HepG2 (cell line): Measurements from ENCODE around the gene ADRA1B. TPM values are rescaled to one million over a fixed set of nuclear protein-coding genes. Genes with fewer than 3 reads are reported as not detected.

Experiments used
- ATAC-seq: fragments of 200-7000 bp; cut with Tn5 transposase; 3 replicates; pipeline ENCODE4 v1.9.1; 2020; ENCODE audit warnings: mild to moderate bottlenecking, moderate library complexity
- BruUV-seq: library from RNA; stranded (reverse); fragments of 400-500 nt; replicated peaks from 2 replicates; lab custom pipeline; 2021; lab: Mats Ljungman, UMichigan
- CTCF ChIA-PET: fragments of 300-600 bp; formaldehyde crosslinking; extraction: SDS; loops from one replicate; lab custom pipeline; 2021; ENCODE audit warnings: low total read pairs, inconsistent platforms, low intra/inter-chr PET ratio; lab: Yijun Ruan, JAX
- POLR2A ChIA-PET: fragments of 350-600 bp; sonication (Branson Sonifier 250); formaldehyde crosslinking; loops from one replicate; lab custom pipeline; 2020; ENCODE audit warnings: antibody characterized with exemption, inconsistent platforms; lab: Yijun Ruan, JAX
- DNase-seq: peaks from one replicate; pipeline ENCODE4 v3.0.0-alpha.2; 2015; ENCODE audit warnings: low spot score
- FAIRE-seq: peaks from 3 replicates; lab custom pipeline; 2011; peaks lifted over from hg19 to GRCh38; lab: Jason Lieb, UNC
- H2AFZ ChIP-seq: one replicate; pipeline ENCODE4 v1.6.1; 2011; ENCODE audit warnings: low read length, inconsistent platforms
- H3K27ac ChIP-seq: fragments of 300-600 bp; 3 replicates; pipeline ENCODE4 v1.8.0; 2011; ENCODE audit warnings: mixed run types, mild to moderate bottlenecking, mixed read lengths, low read length, inconsistent platforms; ENCODE audit not compliant: insufficient read depth; ENCODE audit errors: extremely low read length
- H3K27me3 ChIP-seq, 2 experiments: fragments of 200-600 bp in 1 of 2; 2 replicates in 1 of 2; 3 replicates in 1 of 2; pipeline versions ENCODE4 v1.6.0 to v1.8.0; 2011; ENCODE audit warnings: low read length in 2 of 2, mild to moderate bottlenecking in 2 of 2, moderate library complexity in 2 of 2, inconsistent platforms in 1 of 2; ENCODE audit not compliant: insufficient read depth in 2 of 2, control insufficient read depth in 1 of 2
- H3K36me3 ChIP-seq, 2 experiments: fragments of 200-600 bp in 1 of 2; replicated peaks in 1 of 2; 2 replicates in 1 of 2; 3 replicates in 1 of 2; pipeline versions ENCODE4 v1.5.1 to v1.8.0; 2011; ENCODE audit warnings: low read length in 2 of 2, inconsistent platforms in 1 of 2; ENCODE audit not compliant: insufficient read depth in 2 of 2, control insufficient read depth in 1 of 2
- H3K4me1 ChIP-seq: 2 replicates; pipeline ENCODE4 v1.5.1; 2012; ENCODE audit warnings: low read length, inconsistent platforms; ENCODE audit not compliant: insufficient read depth
- H3K4me2 ChIP-seq: 2 replicates; pipeline ENCODE4 v1.6.0; 2011; ENCODE audit warnings: low read depth, low read length, inconsistent platforms
- H3K4me3 ChIP-seq, 3 experiments: fragments of 200-600 bp in 1 of 3; sonication (generic), shearing (Covaris generic) in 1 of 3; replicated peaks in 1 of 3; 2 replicates each; pipeline ENCODE4 v1.5.1; 2011 to 2016; ENCODE audit warnings: low read length in 3 of 3, inconsistent platforms in 2 of 3, low read depth in 2 of 3, mild to moderate bottlenecking in 2 of 3, control low read depth in 1 of 3, mixed read lengths in 1 of 3; ENCODE audit not compliant: insufficient read depth in 1 of 3
- H3K79me2 ChIP-seq: one replicate; pipeline ENCODE4 v1.6.1; 2011; ENCODE audit warnings: low read length, inconsistent platforms; ENCODE audit not compliant: insufficient read depth
- H3K9ac ChIP-seq: 2 replicates; pipeline ENCODE4 v1.6.0; 2011; ENCODE audit warnings: mild to moderate bottlenecking, low read depth, low read length, inconsistent platforms; ENCODE audit not compliant: insufficient read depth
- H3K9me3 ChIP-seq: 2 replicates; pipeline ENCODE4 v1.5.1; 2012; ENCODE audit warnings: mild to moderate bottlenecking, low read length
- H4K20me1 ChIP-seq: 2 replicates; pipeline ENCODE4 v1.6.0; 2011; ENCODE audit warnings: inconsistent platforms, mild to moderate bottlenecking, low read length, moderate library complexity; ENCODE audit not compliant: insufficient read depth
- ATF7 ChIP-seq, 2 experiments: fragments of 450-650 bp in 1 of 2; sonication (generic) in 1 of 2; formaldehyde crosslinking in 1 of 2; IDR thresholded peaks; 2 replicates each; pipeline versions ENCODE4 v1.4.0 to v1.6.1; 2016 to 2020; ENCODE audit warnings: antibody characterized with exemption in 1 of 2, mild to moderate bottlenecking in 1 of 2, missing genetic modification reagents in 1 of 2
- CTCF ChIP-seq: sonication (generic); formaldehyde crosslinking; IDR thresholded peaks from 2 replicates; pipeline ENCODE4 v1.5.0; 2020; ENCODE audit warnings: mild to moderate bottlenecking, missing genetic modification reagents, moderate library complexity
- HNRNPLL ChIP-seq: fragments of 200-400 bp; formaldehyde crosslinking; IDR thresholded peaks from 2 replicates; pipeline ENCODE4 v1.6.1; 2017; ENCODE audit warnings: mild to moderate bottlenecking, low read depth, low read length; ENCODE audit not compliant: poor library complexity, severe bottlenecking
- IRF1 ChIP-seq: sonication (generic); formaldehyde crosslinking; IDR thresholded peaks from 2 replicates; pipeline ENCODE4 v1.4.0; 2020; ENCODE audit warnings: low read depth, mild to moderate bottlenecking, missing genetic modification reagents
- KDM2A ChIP-seq: sonication (generic); formaldehyde crosslinking; IDR thresholded peaks from 2 replicates; pipeline ENCODE4 v1.4.0; 2020; ENCODE audit warnings: low read depth, missing genetic modification reagents, borderline replicate concordance
- MIER3 ChIP-seq: IDR thresholded peaks from 2 replicates; pipeline ENCODE4 v1.6.1; 2016; ENCODE audit warnings: missing compliant biosample characterization, borderline replicate concordance
- MXD4 ChIP-seq: IDR thresholded peaks from 2 replicates; pipeline ENCODE4 v1.6.1; 2016; ENCODE audit warnings: mild to moderate bottlenecking, missing biosample characterization, missing genetic modification reagents
- SMC3 ChIP-seq: IDR thresholded peaks from 2 replicates; pipeline ENCODE4 v1.6.1; 2011; ENCODE audit warnings: low read length, improper control_type of control experiment
- SOX6 ChIP-seq, 2 experiments: fragments of 450-650 bp in 1 of 2; sonication (generic) in 1 of 2; formaldehyde crosslinking in 1 of 2; IDR thresholded peaks; 2 replicates each; pipeline versions ENCODE4 v1.4.0 to v1.6.1; 2017 to 2020; ENCODE audit warnings: antibody characterized with exemption in 1 of 2, mild to moderate bottlenecking in 1 of 2, missing genetic modification reagents in 1 of 2
- ZNF335 ChIP-seq: sonication (generic); formaldehyde crosslinking; IDR thresholded peaks from 2 replicates; pipeline ENCODE4 v1.4.0; 2020; ENCODE audit warnings: missing genetic modification reagents
- ZNF687 ChIP-seq: sonication (generic); formaldehyde crosslinking; IDR thresholded peaks from 2 replicates; pipeline ENCODE4 v1.5.1; 2020; ENCODE audit warnings: mild to moderate bottlenecking, missing genetic modification reagents, moderate library complexity
- ZNF777 ChIP-seq: sonication (generic); formaldehyde crosslinking; IDR thresholded peaks from 2 replicates; pipeline ENCODE4 v1.4.0; 2020; ENCODE audit warnings: missing genetic modification reagents
- ZSCAN31 ChIP-seq: sonication (generic); formaldehyde crosslinking; IDR thresholded peaks from 2 replicates; pipeline ENCODE4 v1.5.0; 2020; ENCODE audit warnings: low read depth, mild to moderate bottlenecking, missing genetic modification reagents
- WGBS: methylation state at CpG from one replicate; pipeline ENCODE4 v1.1.6; 2017; ENCODE audit warnings: low lambda C conversion rate; 5-methylcytosine and 5-hydroxymethylcytosine counted together
- in situ Hi-C: cut with HindIII; loops from 2 replicates; pipeline ENCODE4 v1.10.0; 2017; ENCODE audit warnings: low pct_unique_long_range_greater_than_20kb; ENCODE audit not compliant: extremely low pct_ligation_motif_present
- intact Hi-C: fragments of 100-400 bp; cut with micrococcal nuclease; formaldehyde crosslinking; loops from one replicate; pipeline ENCODE4 v1.10.0; 2022; ENCODE audit not compliant: unreplicated experiment
- polyA plus RNA-seq, 8 experiments: library from polyadenylated mRNA; depleted of rRNA in 3 of 8; stranded (reverse) in 7 of 8; unstranded in 1 of 8; fragments of >200 nt; fragmentation: Illumina TruSeq in 4 of 8; extraction: Trizol in 4 of 8; gene quantifications; 2 replicates each; pipeline versions ENCODE4 v1.2.1 to v1.2.3, GENCODE V29; 2011 to 2016; ENCODE audit warnings: low read depth in 4 of 8, missing spikeins in 1 of 8, mixed read lengths in 1 of 8; ENCODE audit not compliant: insufficient read depth in 1 of 8
- total RNA-seq, 5 experiments: library from RNA; depleted of rRNA; stranded (reverse); fragments of >200 nt; fragmentation: Illumina TruSeq; extraction: Trizol; gene quantifications; 2 replicates each; pipeline ENCODE4 v1.2.3, GENCODE V29; 2016; ENCODE audit warnings: low read depth in 1 of 5

Gene ADRA1B
- total and polyA plus RNA-seq, 2 of the 13 experiments (the other 11 are each of a cell fraction or from before 2014, with no cell fraction given) = not detected

GRCh38 chr5:159987031-159987674 is 70.9 kb downstream of the ADRA1B start:
- peak; percentile 99 for ATAC-seq
- TF ChIP-seq ZNF777 (CRISPR knock-in tag) (peak; percentile 30; the same call in 1 of the 2 replicates), MXD4 (CRISPR knock-in tag) (0 out of 2 replicates have a peak, but pooled peaks have one; percentile 39), SMC3 (peak; percentile 28; the same call in 1 of the 2 replicates), MIER3 (CRISPR knock-in tag) (peak; percentile 24; the same call in 1 of the 2 replicates), ATF7 (IDR thresholded peaks at IDR 0.05) (no peak), ATF7 (CRISPR knock-in tag; IDR thresholded peaks at IDR 0.05) (no peak), CTCF (CRISPR knock-in tag) (peak; percentile 96), KDM2A (CRISPR knock-in tag) (peak; percentile 79; the same call in 1 of the 2 replicates), ZSCAN31 (CRISPR knock-in tag) (0 out of 2 replicates have a peak, but pooled peaks have one; percentile 30), IRF1 (CRISPR knock-in tag) (no peak), ZNF335 (CRISPR knock-in tag) (0 out of 2 replicates have a peak, but pooled peaks have one; percentile 22), ZNF687 (CRISPR knock-in tag) (peak; percentile 68), SOX6 (IDR thresholded peaks at IDR 0.05) (no peak), SOX6 (CRISPR knock-in tag; IDR thresholded peaks at IDR 0.05) (peak; percentile 22; the same call in 1 of the 2 replicates), HNRNPLL (peak; percentile 56)

More at GRCh38 chr5:159987031-159987674, 70.9 kb downstream of the ADRA1B start:
- no TSS peak for BruUV-seq
- ChIA-PET POLR2A (interaction anchor here (0.7 kb wide), 1 partner anchor 22 kb away, joined by 3 read pairs; the partner anchor contains the start of gene TTC1), CTCF (interaction anchor here (1.6 to 2.0 kb wide), 2 partner anchors 471 to 543 kb away, joined by 7 to 15 read pairs; no protein-coding TSS in a partner anchor)
- Histone ChIP-seq H4K20me1 (no peaks in the 10 kb centered on the region), H2AFZ (no peak overlapping the region), H3K27me3 (peaks cover 0 to 48% of the 10 kb centered on the region in 2 experiments; a peak in 4 of 5 replicates), H3K9ac (peak overlapping the region; percentile 33; the same call in 1 of the 2 replicates), H3K4me3 (peak overlapping the region; percentile 45 to 69 (median 56); a peak in 5 of 6 replicates), H3K9me3 (no peaks in the 10 kb centered on the region), H3K79me2 (no peaks in the 10 kb centered on the region), H3K36me3 (no peaks in the 10 kb centered on the region), H3K27ac (no peak overlapping the region), H3K4me2 (peak overlapping the region; percentile 85), H3K4me1 (no peaks in the 10 kb centered on the region)
- WGBS = 2% methylated on average over 10 of the region's 50 CpGs
- DNase-seq (peak; percentile 34), FAIRE-seq (no peak)
- in situ Hi-C loops = loop anchor here (5.0 kb wide), 1 partner anchor 540 kb away; no protein-coding TSS in a partner anchor
- intact Hi-C loops = loop anchor here (1.0 to 5.0 kb wide), 3 partner anchors 471 to 830 kb away; no protein-coding TSS in a partner anchor
